Choroid plexus epithelial cell (primary cell): Measurements from ENCODE around the gene DUS3L.

Experiments used
- DNase-seq: peaks from one replicate; pipeline ENCODE4 v3.0.0-alpha.2; 2010; ENCODE audit warnings: low read depth
- H3K4me3 ChIP-seq: 2 replicates; pipeline ENCODE4 v1.5.1; 2011; ENCODE audit warnings: low read depth, mild to moderate bottlenecking, control low read depth, low read length, moderate library complexity
- TF ChIP-seq, protein P1 (sequence below): conservative IDR thresholded peaks from 2 replicates; pipeline ENCODE4 v1.5.1; 2011; ENCODE audit warnings: low read depth, mild to moderate bottlenecking, control low read depth, inconsistent platforms, low read length, moderate library complexity

Gene DUS3L

DNA sequence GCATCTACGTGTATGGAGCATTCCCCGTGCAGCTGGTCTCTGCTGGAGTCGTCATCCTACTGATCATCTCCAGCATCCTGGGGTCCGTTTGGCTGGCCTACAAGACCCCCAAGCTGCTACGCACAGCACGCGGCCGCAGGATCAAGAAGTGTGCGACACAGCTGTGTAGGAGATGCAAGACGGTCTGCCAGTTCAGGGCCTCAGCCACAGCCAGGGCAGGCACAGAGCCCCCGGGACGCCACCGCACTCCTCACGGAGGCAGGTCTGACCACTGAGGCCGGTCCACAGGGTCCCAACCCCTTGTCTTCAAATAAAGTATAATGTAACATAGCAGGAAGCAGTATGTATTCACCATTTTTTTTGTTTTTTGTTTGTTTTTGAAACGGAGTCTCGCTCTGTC is 12.6 kb downstream of the DUS3L start:
- no peak for DNase-seq
- TF ChIP-seq, protein P1, sequence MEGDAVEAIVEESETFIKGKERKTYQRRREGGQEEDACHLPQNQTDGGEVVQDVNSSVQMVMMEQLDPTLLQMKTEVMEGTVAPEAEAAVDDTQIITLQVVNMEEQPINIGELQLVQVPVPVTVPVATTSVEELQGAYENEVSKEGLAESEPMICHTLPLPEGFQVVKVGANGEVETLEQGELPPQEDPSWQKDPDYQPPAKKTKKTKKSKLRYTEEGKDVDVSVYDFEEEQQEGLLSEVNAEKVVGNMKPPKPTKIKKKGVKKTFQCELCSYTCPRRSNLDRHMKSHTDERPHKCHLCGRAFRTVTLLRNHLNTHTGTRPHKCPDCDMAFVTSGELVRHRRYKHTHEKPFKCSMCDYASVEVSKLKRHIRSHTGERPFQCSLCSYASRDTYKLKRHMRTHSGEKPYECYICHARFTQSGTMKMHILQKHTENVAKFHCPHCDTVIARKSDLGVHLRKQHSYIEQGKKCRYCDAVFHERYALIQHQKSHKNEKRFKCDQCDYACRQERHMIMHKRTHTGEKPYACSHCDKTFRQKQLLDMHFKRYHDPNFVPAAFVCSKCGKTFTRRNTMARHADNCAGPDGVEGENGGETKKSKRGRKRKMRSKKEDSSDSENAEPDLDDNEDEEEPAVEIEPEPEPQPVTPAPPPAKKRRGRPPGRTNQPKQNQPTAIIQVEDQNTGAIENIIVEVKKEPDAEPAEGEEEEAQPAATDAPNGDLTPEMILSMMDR: no peak
- H3K4me3 ChIP-seq: no peak overlapping the region

DNA sequence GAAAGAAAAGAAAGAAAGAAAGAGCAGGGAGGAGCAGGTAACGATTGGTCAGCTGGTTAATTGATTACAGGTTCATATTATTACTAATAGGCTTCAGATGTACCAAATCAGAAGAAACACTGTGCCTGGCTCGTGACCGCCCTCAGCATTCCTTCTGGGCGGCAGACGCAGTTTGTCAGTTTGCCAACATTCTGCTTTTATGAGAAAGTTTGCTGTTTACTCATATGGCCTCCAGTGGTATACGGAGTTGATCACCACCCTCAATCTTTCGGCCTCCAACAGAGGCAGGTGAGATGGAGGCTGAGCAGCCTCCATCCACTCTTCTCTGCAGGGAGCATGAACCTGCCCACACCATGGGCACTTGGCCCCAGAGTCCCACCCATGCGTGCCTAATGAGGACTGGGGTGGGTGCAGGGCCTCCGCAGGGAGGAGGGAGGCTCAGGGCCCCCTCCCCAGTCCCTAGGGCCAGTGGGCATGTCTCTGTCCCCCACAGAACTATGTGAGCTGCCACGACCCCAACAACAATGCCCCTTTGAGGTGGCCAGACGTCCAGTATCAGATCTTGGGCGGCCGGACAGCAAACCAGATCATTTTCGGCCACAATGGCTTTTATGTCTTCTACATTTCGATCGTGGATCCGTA is 15.2 kb downstream of the DUS3L start:
- TF ChIP-seq, protein P1: no peak

DNA sequence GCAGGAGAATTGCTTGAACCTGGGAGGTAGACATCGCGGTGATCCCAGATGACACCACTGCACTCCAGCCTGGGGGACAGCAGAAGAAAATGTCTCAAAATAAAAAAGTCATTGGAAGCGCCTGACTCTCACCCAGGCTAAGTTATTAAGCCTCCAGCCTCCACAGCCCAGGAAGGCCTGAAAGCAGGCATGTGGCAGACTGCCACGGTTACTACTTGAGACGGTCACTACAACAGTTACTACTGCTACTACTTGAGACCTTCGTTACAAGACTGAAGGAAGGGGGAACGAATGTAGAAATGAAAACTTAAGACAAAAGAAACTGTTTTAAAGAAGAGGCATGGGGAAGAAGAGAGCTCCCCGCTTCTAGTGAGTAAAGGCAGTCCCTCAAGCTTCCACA is 16.0 kb downstream of the DUS3L start:
- TF ChIP-seq, protein P1: no peak
- H3K4me3 ChIP-seq: no peak overlapping the region
- no peak for DNase-seq

More for the DNA sequence above, 15.2 kb downstream of the DUS3L start:
- no peak overlapping the region for H3K4me3 ChIP-seq
- DNase-seq: peak; percentile 65

DNA sequence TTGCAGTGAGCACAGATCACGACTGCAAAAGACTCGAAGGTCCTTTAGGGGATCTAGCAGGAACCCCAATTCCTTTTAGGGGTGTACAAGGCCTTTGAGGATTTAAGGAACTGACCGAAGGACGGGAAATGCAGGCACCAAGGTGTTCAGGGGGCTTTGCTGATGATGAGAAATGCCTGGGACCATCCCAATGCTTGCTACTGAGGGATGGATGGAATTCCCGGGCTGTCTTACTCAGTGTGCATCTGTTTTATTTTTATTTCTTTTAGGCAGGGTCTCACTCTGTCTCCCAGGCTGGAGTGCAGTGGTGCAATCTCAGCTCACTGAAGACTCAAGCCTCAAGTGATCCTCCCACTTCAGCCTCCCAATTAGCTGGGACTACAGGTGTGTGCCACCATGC is 17.7 kb downstream of the DUS3L start:
- H3K4me3 ChIP-seq: no peak overlapping the region
- TF ChIP-seq, protein P1: no peak
- no peak for DNase-seq

DNA sequence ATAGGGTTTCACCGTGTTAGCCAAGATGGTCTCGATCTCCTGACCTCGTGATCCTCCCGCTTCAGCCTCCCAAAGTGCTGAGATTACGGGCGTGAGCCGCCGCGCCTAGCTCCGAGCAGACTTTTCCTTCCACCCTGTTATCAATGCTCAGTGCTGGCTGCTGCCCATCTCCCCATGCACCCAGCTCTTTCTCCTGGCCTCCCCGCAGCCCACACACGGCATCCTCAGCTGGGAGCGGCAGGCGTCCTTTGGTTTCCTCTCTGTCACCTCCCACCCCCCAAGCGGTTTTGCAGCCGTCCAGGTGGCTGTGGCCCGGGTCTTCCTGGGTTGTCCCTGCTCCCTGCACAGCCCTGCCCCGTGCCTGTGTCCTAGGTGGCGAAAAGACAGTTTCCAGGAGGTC is 18.5 kb downstream of the DUS3L start:
- no peak for DNase-seq
- no peak overlapping the region for H3K4me3 ChIP-seq
- TF ChIP-seq, protein P1: no peak

DNA sequence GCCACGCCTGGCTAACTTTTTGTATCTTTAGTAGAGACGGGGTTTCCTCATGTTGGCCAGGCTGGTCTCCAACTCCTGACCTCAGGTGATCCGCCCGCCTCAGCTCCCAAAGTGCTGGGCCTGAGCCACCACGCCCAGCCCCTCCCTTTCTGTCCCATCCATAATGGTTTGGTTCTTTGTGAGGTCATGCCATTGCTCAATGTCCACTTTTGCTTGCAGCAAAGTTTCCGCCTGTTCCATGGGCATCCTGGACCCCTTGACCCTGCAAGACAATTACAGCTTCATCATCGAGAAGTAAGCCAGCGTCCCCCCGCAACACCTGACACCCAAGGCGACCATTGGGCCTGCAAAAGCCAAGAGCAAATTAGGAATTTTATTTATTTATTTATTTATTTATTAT is 23.0 kb downstream of the DUS3L start:
- H3K4me3 ChIP-seq: no peak overlapping the region
- TF ChIP-seq, protein P1: no peak
- DNase-seq: no peak

DNA sequence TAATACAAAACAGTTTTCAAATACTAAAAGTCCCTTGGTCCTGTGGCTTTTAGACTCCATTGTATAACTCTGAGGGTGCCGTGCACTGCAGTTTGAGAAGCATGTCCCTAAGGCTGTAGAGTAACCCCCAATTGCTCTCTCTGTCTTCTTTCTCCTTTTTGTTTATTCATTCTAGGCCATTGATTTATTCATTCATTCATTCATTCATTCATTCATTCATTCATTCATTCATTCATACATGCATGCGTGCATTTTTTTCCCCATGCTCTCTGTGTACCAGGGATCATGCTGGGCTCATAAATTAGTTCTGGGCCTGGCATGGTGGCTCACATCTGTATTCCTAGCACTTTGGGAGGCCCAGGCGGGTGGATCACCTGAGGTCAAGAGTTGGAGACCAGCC is 25.7 kb downstream of the DUS3L start:
- no peak overlapping the region for H3K4me3 ChIP-seq
- TF ChIP-seq, protein P1: no peak
- DNase-seq: no peak
